Retinal pigment epithelial cell (primary cell): ENCODE results near the gene SMURF1.

Source experiments
- DNase-seq: peaks from one replicate; pipeline ENCODE4 v3.0.0-alpha.2; 2010; ENCODE audit warnings: low read depth
- H3K4me3 ChIP-seq: 2 replicates; pipeline ENCODE4 v1.5.1; 2011; ENCODE audit warnings: mild to moderate bottlenecking, low read length, control low read depth, moderate library complexity
- TF ChIP-seq, protein P1 (sequence below): conservative IDR thresholded peaks from 2 replicates; pipeline ENCODE4 v1.5.1; 2011; ENCODE audit warnings: low read depth, low read length, control low read depth, inconsistent platforms

Gene SMURF1

DNA sequence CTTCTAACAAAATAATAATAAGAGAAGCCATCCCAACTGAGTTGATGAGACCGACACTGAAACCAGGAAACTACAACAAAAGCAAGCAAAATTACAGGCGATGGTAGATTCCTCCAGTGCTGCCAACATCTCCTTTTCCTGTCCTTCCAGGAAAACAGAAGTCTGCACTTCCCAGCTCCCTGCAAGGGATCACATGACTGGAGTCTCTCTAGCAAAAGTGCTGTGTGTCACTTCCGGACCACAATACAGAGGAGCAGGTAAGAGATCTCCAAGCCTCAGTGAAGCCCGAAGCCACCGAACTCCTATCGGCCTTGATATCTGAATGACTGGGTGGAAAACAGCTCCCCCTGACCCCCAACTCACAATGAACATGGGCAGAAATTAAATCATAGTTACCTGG lies 63.2 kb downstream of the SMURF1 start:
- no peak overlapping the region for H3K4me3 ChIP-seq
- TF ChIP-seq, protein P1, sequence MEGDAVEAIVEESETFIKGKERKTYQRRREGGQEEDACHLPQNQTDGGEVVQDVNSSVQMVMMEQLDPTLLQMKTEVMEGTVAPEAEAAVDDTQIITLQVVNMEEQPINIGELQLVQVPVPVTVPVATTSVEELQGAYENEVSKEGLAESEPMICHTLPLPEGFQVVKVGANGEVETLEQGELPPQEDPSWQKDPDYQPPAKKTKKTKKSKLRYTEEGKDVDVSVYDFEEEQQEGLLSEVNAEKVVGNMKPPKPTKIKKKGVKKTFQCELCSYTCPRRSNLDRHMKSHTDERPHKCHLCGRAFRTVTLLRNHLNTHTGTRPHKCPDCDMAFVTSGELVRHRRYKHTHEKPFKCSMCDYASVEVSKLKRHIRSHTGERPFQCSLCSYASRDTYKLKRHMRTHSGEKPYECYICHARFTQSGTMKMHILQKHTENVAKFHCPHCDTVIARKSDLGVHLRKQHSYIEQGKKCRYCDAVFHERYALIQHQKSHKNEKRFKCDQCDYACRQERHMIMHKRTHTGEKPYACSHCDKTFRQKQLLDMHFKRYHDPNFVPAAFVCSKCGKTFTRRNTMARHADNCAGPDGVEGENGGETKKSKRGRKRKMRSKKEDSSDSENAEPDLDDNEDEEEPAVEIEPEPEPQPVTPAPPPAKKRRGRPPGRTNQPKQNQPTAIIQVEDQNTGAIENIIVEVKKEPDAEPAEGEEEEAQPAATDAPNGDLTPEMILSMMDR, result no peak
- DNase-seq, result no peak

DNA sequence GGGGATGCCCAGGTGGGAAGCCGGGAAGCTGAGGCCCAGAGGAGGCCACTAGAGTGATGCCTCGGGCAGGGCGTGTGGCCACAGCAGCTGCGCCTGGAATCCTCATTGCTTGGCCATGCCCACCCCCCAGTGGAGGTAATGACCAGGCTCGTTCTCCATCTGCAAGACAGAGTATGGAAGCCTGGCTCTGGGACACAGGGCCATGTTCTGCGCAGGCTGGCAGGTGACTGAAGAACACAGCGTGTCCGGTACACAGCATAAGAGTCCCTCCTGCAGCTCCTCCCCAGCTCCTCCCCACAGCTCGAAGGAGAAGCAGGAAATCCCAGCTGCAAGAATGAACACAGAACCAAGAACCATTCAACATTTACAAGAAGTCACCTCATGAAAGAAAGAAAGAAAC lies 64.8 kb downstream of the SMURF1 start:
- TF ChIP-seq, protein P1, result no peak
- no peak overlapping the region for H3K4me3 ChIP-seq
- DNase-seq, result no peak

DNA sequence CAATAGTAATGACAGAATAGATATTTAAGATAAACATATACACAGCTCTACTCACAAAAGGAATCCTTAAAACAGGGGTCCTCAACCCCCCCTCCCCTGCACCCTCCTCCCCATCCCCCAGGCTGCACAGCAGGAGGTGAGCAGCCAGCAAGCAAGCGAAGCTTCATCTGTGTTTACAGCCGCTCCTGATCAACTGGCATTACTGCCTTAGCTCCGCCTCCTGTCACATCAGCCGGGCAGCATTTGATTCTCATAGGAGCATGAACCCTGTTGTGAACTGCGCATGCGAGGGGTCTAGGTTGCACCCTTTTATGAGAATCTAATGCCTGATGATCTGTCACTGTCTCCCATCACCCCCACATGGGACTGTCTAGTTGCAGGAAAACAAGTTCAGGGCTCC lies 65.5 kb downstream of the SMURF1 start:
- no peak for DNase-seq
- TF ChIP-seq, protein P1, result no peak
- no peak overlapping the region for H3K4me3 ChIP-seq

DNA sequence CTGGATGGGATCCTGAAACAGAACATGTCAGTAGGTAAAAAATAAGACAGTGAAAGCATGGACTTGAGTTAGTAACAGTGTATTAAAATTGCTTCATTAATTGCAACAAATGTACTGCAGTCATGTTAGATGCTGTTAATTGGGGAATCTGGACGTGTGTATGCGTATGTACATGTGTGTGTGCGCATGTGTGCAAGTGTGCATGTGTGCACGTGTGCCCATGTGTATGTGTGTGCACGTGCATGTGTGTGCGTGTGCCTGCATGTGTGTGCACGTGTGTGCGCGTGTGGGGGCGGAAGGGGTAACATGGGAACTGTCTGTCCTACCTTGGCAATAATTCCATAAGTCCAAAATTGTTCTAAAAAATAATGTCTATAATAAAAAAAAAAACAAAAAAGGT lies 67.3 kb downstream of the SMURF1 start:
- TF ChIP-seq, protein P1, result no peak
- H3K4me3 ChIP-seq, result no peak overlapping the region
- DNase-seq, result no peak

DNA sequence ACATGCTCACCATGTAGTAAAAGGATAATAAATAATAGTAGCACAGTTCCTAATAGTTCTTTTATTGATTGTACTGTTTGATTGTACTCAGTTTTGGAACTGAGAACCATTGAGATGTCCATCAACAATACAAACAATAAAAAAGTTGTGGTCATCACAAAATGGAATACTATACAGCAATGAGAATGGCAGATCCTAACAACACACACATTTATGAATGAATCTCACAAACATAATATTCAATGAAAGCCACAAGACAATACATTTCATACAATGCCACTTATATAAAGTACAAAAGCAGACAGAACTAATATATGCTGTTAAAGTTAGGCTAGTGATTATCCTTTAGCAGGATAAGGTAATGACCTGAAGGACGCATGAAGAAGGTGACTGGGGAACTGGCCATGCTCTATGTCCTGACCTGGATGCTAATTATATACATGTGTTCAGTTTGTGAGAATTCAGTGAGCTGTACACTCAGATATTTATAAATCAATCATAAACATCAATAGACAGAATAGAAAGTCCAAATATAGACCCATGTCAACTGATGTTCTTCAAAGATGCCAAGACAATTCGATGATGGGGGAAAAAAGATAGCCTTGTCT lies 70.0 kb downstream of the SMURF1 start:
- no peak for DNase-seq
- TF ChIP-seq, protein P1, result no peak

DNA sequence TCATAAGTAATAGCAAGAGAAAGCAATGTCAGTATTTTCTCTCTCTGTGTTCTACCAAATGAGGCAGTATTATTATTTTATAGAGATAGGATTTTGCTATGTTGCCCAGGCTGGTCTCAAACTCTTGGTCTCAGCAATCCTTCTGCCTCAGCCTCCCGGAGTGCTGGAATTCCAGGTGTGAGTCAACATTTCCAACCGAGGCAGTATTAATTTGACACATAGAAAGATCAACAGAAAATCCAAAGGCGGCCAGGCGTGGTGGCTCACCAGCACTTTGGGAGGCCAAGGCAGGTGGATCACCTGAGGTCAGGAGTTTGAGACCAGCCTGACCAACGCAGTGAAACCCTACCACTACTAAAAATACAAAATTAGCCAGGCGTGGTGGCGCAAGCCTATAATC lies 71.8 kb downstream of the SMURF1 start:
- no peak overlapping the region for H3K4me3 ChIP-seq
- TF ChIP-seq, protein P1, result no peak
- DNase-seq, result no peak

More for the DNA sequence above, 70.0 kb downstream of the SMURF1 start:
- no peak overlapping the region for H3K4me3 ChIP-seq

DNA sequence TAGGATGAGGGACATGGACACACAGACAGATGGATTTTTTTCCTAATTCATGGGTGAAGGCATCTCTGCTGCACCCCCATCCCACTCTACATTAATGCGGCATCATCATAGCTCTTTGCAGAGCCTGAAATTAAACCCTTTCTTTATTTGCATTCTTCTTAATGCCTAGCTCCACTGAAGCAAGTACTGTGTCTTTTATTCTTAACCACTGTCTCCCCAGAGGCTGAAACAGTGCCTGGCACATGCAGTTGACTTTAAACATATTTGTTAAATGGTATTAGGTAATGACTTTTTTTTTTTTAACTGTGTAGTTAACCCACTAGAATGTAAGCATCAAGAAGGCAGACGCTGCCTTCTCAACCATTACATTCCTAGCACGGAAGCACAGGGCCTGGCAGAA lies 73.5 kb downstream of the SMURF1 start:
- H3K4me3 ChIP-seq, result no peak overlapping the region
- DNase-seq, result no peak
- TF ChIP-seq, protein P1, result no peak
